Aorta (tissue), 5 donors: ENCODE results near the gene PTPRD. TPM values are rescaled to one million over a fixed set of nuclear protein-coding genes. Genes with fewer than 3 reads are reported as not detected.

ENCODE experiments used
- ATAC-seq: fragments of 200-7000 bp; cut with Tn5 transposase; one replicate; pipeline ENCODE4 v1.9.1; 2022; ENCODE audit warnings: moderate library complexity; ENCODE audit not compliant: low FRiP score
- DNase-seq, 2 donors: peaks; one replicate each; pipeline ENCODE4 v3.0.0-alpha.2; 2020
- H3K27ac ChIP-seq, 2 donors: one replicate each; pipeline ENCODE4 v1.5.1; 2013; ENCODE audit warnings: low read length in 2 of 2, mild to moderate bottlenecking in 2 of 2, moderate library complexity in 2 of 2, control low read depth in 1 of 2, inconsistent platforms in 1 of 2, low read depth in 1 of 2
- H3K27me3 ChIP-seq, 2 donors: one replicate each; pipeline ENCODE4 v1.6.1; 2013; ENCODE audit warnings: control low read depth in 1 of 2, low read length in 1 of 2, mild to moderate bottlenecking in 1 of 2, moderate library complexity in 1 of 2; ENCODE audit not compliant: insufficient read depth in 2 of 2, control insufficient read depth in 1 of 2
- H3K36me3 ChIP-seq, 2 donors: one replicate each; pipeline ENCODE4 v1.6.1; 2013; ENCODE audit warnings: control low read depth in 1 of 2, low read length in 1 of 2, mild to moderate bottlenecking in 1 of 2; ENCODE audit not compliant: insufficient read depth in 2 of 2, control insufficient read depth in 1 of 2
- H3K4me1 ChIP-seq, 2 donors: one replicate each; pipeline ENCODE4 v1.6.1; 2013; ENCODE audit warnings: low read length in 2 of 2, control low read depth in 1 of 2, mild to moderate bottlenecking in 1 of 2, moderate library complexity in 1 of 2; ENCODE audit not compliant: insufficient read depth in 2 of 2, control insufficient read depth in 1 of 2
- H3K4me3 ChIP-seq, 2 donors: one replicate each; pipeline ENCODE4 v1.5.1; 2013; ENCODE audit warnings: low read length in 2 of 2, control low read depth in 1 of 2, mild to moderate bottlenecking in 1 of 2
- H3K9me3 ChIP-seq: one replicate; pipeline ENCODE4 v1.6.1; 2013; ENCODE audit warnings: mild to moderate bottlenecking, low read length; ENCODE audit not compliant: control insufficient read depth
- WGBS, 2 donors: extraction: QIAGEN DNeasy Blood & Tissue Kit; methylation state at CpG; one replicate each; pipeline ENCODE4 v1.1.7; 2013; 5-methylcytosine and 5-hydroxymethylcytosine counted together
- intact Hi-C, 2 donors: fragments of 100-400 bp; cut with DNase I; formaldehyde crosslinking; loops; one replicate each; pipeline versions ENCODE4 v1.14.2 to v1.15.0; 2022
- polyA plus RNA-seq, 2 donors: library from polyadenylated mRNA; stranded (reverse); fragments of 200-250 nt; gene quantifications; one replicate each; pipeline ENCODE4 v1.2.3, GENCODE V29; 2013
- total RNA-seq, 2 donors: library from RNA; stranded (reverse); fragmentation: NEBNext Ultra II Directional; extraction: Animal tissue kit (Norgen Biotek cat#: 25700); gene quantifications; one replicate each; pipeline ENCODE4 v1.2.1, GENCODE V29; 2021
- donor health status: healthy with polysubstance abuse.
- donor health status: Bipolar disorder and iron deficiency.
- donor health status: DM: no; HTN: no; CAD: no.
- donor health status: DM: no; HTN: no; CAD: no.
- donor health status: DM: yes; HTN: yes; CAD: no.

PTPRD gene
- total and polyA plus RNA-seq, 4 donors: 1.5 to 92.0 (median 29.4) TPM

DNA sequence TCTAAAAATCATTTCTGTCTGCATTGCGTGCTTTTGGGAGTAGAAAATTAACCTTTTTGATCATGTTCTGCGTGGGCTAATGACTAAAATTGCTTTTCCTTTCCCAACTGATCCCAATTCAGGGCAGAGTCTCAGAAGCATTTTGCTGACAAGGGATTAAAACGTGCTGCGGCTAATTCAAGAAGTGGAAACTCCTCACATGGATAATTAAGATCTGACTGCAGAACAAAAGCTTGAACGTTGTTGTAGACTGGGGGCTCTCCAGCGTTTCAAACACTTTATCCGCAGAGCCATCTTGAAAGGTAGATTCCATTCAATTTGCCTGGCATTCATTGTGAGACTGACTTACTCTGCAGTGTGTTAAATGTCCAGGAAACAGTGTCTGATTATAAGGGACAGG, 2327.9 kb downstream of the PTPRD start:
- DNase-seq (no peak), ATAC-seq (no peak)
- H3K27me3 ChIP-seq: no peaks in the 10 kb centered on the region
- H3K36me3 ChIP-seq: no peaks in the 10 kb centered on the region
- no peak overlapping the region for H3K27ac ChIP-seq
- intact Hi-C loops: no loop called here
- H3K4me1 ChIP-seq: peaks cover 0 to 2% of the 10 kb centered on the region in 2 donors
- H3K4me3 ChIP-seq: no peak overlapping the region
- 79 to 85% methylated on average over 7 of the region's 7 CpGs for WGBS, 2 donors
- H3K9me3 ChIP-seq: no peaks in the 10 kb centered on the region

DNA sequence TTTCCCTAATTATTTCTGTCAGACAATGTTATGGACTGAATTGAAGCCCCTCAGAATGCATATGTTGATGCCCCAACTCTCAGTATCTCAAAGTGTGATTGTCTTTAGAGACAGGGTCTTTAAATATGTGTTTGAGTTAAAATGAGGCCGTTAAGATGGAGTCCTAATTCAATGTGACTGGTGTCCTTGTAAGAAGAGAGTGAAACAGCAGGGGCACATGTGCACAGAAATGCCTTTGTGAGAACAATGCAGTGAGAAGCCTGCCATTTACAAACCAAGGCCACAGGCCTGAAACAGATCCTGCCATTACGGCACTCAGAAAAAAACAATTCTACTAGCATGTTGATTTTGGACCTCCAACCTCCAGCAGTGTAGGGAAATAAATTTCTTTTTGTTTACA, 2330.3 kb downstream of the PTPRD start:
- intact Hi-C loops: no loop called here
- no peaks in the 10 kb centered on the region for H3K27me3 ChIP-seq
- no peak overlapping the region for H3K4me3 ChIP-seq
- peaks cover 0 to 2% of the 10 kb centered on the region in 2 donors for H3K4me1 ChIP-seq
- H3K9me3 ChIP-seq: no peaks in the 10 kb centered on the region
- no peak for DNase-seq
- H3K27ac ChIP-seq: no peak overlapping the region
- H3K36me3 ChIP-seq: no peaks in the 10 kb centered on the region
- WGBS, 2 donors: 69 to 74% methylated on average over 2 of the region's 2 CpGs
- no peak for ATAC-seq

DNA sequence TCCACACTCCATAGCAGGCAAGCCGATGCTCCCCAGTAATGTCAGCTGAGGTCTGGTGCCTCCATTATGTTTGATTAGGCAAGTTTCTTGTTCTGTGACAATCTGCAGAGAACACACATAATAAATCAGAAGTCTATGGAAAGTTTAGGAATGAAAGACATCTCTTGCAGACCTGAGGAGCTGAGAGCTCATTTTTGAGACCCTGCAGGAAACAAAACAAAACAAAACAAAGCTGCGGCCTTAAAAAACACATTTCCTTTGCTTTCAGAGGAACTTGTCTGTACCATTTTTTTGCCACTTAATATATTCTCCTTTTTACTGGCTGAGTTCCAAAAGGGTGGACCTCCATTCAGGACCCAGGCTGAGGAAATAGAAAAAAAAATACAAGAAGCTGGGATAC, 2332.0 kb downstream of the PTPRD start:
- DNase-seq (no peak), ATAC-seq (no peak)
- Histone ChIP-seq H3K9me3 (no peaks in the 10 kb centered on the region), H3K4me1 (peaks cover 0 to 2% of the 10 kb centered on the region in 2 donors), H3K27me3 (no peaks in the 10 kb centered on the region), H3K36me3 (no peaks in the 10 kb centered on the region), H3K4me3 (no peak overlapping the region), H3K27ac (no peak overlapping the region)
- intact Hi-C loops: no loop called here
- 70 to 76% methylated on average over 2 of the region's 2 CpGs for WGBS, 2 donors

DNA sequence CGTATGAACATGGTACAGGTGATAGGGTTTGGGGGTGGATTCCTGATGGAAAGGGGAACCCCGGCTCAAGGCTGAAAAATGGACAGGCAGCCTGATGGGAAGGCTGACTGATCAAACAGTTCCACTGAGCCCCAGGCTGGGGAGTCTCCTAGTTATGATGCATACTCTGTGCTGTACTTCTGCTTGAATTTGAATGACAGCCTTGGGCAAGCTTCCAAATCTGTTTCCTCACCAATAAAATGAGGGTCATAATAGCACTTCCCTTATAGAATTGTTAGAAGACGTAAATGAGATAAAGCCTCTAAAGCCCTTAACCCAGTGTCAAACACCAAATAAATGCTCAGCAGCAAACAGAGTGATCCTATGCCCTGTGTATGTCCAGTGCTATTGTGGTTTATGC, 2334.8 kb downstream of the PTPRD start:
- intact Hi-C loops: no loop called here
- peaks cover 0 to 2% of the 10 kb centered on the region in 2 donors for H3K4me1 ChIP-seq
- no peaks in the 10 kb centered on the region for H3K27me3 ChIP-seq
- no peak overlapping the region for H3K27ac ChIP-seq
- peaks cover 2% of the 10 kb centered on the region for H3K9me3 ChIP-seq
- no peak overlapping the region for H3K4me3 ChIP-seq
- ATAC-seq (no peak), DNase-seq (no peak)
- WGBS, 2 donors: 95 to 97% methylated on average over 3 of the region's 3 CpGs
- no peaks in the 10 kb centered on the region for H3K36me3 ChIP-seq

DNA sequence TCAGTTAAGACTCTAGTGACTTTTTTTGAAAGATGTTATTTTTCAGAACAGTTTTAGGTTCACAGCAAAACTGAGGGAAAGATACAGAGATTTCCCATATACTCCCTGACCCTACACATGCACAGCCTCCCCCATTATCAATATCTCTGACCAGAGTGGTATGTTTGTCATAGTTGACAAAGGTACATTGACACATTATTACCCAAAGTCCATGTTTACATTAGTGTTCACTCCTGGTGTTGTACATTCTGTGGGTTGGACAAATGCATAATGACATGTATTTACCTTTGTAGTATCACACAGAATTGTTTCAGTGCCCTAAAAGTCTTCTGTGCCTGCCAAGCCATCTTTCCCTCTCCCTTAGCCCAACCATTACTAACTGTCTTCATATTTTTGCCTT, 2342.6 kb downstream of the PTPRD start:
- Histone ChIP-seq H3K36me3 (no peaks in the 10 kb centered on the region), H3K27me3 (no peaks in the 10 kb centered on the region), H3K4me3 (no peak overlapping the region), H3K4me1 (peaks cover 0 to 8% of the 10 kb centered on the region in 2 donors), H3K27ac (no peak overlapping the region), H3K9me3 (no peaks in the 10 kb centered on the region)
- ATAC-seq (no peak), DNase-seq (no peak)
- intact Hi-C loops: no loop called here

DNA sequence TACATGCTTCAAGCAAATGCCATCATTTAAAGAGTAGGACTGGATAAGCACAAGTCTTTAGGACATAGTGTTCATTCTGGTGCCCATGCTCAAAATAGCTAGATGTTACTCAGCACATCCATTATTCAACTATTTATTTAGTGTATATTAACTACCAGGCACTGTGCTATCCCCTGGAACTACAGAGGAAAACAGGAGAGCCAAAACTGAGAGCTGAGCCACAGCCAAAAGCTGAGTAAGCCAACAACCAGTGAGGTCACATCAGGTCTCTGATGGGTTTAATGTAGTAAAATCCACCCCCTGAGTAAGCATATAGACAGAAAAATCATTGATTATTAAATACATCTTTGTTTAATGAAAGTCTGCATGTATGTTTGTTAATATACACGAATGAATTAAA, 2343.9 kb downstream of the PTPRD start:
- no peak for ATAC-seq
- Histone ChIP-seq H3K4me3 (no peak overlapping the region), H3K27ac (no peak overlapping the region), H3K4me1 (peaks cover 0 to 8% of the 10 kb centered on the region in 2 donors), H3K9me3 (no peaks in the 10 kb centered on the region), H3K36me3 (no peaks in the 10 kb centered on the region), H3K27me3 (no peaks in the 10 kb centered on the region)
- 47 to 77% methylated on average over 1 of the region's 1 CpG for WGBS, 2 donors
- intact Hi-C loops: no loop called here
- DNase-seq: no peak

DNA sequence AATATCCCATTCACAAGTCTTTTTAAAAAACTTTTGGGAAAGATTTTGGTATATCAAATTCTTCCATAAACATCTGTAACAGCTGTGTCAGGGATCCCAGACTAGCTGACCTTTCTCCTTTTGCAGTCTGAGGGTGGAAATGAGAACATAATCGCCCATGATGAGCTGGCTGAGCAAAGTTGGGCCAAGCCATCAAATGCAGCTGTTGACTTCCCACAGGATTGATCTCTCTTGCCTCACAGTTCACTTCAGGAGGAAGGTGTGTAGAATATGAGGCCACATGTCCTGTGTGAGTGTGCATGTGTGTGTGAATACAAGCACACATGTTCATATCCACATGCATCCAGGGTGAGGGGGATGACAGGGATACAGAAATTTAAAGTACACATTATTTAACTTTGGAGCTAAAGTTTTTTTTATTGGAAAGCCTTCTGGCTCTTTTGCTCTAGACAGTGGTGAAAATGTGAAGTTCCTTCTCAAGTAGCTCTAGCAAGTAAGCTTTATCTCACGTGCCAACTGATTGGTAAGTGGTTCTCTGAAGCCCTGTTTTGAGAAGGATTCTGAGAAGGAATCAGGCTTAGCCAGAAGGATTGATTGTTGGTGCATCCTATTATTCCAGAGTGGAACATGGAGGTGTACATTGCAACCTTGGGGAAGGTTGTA, 2344.5 kb downstream of the PTPRD start:
- WGBS, 2 donors: 61 to 63% methylated on average over 2 of the region's 2 CpGs
- intact Hi-C loops: no loop called here
- Histone ChIP-seq H3K9me3 (no peaks in the 10 kb centered on the region), H3K4me1 (peaks cover 0 to 8% of the 10 kb centered on the region in 2 donors), H3K27ac (no peak overlapping the region), H3K27me3 (no peaks in the 10 kb centered on the region), H3K4me3 (no peak overlapping the region), H3K36me3 (no peaks in the 10 kb centered on the region)
- DNase-seq (no peak), ATAC-seq (no peak)

DNA sequence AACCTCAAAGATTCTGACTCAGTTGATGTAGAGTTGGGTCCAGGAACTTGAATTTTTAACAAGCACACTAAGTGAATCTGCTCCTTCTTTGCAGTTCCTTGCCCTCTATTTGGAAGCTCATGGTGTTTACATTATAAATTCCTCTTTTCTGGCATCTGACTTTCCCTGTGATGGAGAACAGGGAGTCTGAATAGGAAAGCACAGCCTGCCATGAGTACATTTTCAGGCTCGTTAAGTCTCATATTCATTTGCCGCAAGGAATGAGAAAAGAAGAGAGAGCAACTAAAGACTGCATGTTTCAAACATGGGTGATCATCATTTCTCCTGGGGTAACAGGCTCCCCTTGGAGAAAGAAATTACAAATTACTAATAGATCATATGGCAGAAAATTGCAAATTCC, 2345.2 kb downstream of the PTPRD start:
- Histone ChIP-seq H3K4me1 (peaks cover 0 to 8% of the 10 kb centered on the region in 2 donors), H3K27me3 (no peaks in the 10 kb centered on the region), H3K4me3 (no peak overlapping the region), H3K36me3 (no peaks in the 10 kb centered on the region), H3K27ac (no peak overlapping the region), H3K9me3 (no peaks in the 10 kb centered on the region)
- intact Hi-C loops: no loop called here
- ATAC-seq (no peak), DNase-seq (no peak)
- WGBS, 2 donors: 22 to 23% methylated on average over 2 of the region's 2 CpGs

DNA sequence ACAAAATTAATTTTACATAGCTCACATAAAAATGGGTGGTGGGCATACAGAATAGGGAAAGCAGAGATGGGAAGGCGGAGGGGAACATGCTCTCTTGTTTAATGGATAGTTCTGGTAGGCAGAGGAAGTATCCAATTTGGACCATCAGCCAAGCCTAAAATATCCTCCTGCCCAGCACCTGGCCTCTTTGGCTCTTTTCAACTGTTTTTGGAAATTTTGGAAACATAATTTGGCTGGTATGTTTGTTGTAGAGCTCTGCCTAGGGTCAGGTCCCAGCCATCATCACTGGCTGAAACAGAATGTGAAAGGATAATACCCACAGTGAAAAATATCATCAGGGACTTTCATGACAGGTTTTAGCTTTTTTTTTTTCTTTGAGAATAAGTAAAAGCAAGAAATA, 2345.9 kb downstream of the PTPRD start:
- intact Hi-C loops: no loop called here
- ATAC-seq: no peak
- no peak for DNase-seq
- WGBS, 2 donors: 62 to 66% methylated on average over 1 of the region's 1 CpG
- H3K27ac ChIP-seq: no peak overlapping the region
- H3K36me3 ChIP-seq: no peaks in the 10 kb centered on the region
- H3K4me1 ChIP-seq: peaks cover 0 to 8% of the 10 kb centered on the region in 2 donors
- no peaks in the 10 kb centered on the region for H3K9me3 ChIP-seq
- no peak overlapping the region for H3K4me3 ChIP-seq
- H3K27me3 ChIP-seq: no peaks in the 10 kb centered on the region
